CD14-positive monocyte (primary cell): ENCODE data around the gene RDH12. TPM values are rescaled to one million over a fixed set of nuclear protein-coding genes. Genes with fewer than 3 reads are reported as not detected.

Experiments used
- DNase-seq, 3 donors: peaks; one replicate each; pipeline ENCODE4 v3.0.0-alpha.2; 2011 to 2022
- H2AFZ ChIP-seq: 2 replicates; pipeline ENCODE4 v1.6.0; 2012; ENCODE audit warnings: mild to moderate bottlenecking, low read depth, low read length, inconsistent platforms; ENCODE audit not compliant: insufficient read depth, poor library complexity, severe bottlenecking
- H3K27ac ChIP-seq, 2 donors: 1 replicate in 1 of 2; 2 replicates in 1 of 2; pipeline ENCODE4 v1.5.1; 2012 to 2013; ENCODE audit warnings: low read length in 2 of 2, control low read depth in 1 of 2, inconsistent platforms in 1 of 2, low read depth in 1 of 2, mild to moderate bottlenecking in 1 of 2
- H3K27me3 ChIP-seq, 2 donors: one replicate each; pipeline versions ENCODE4 v1.6.0 to v1.6.1; 2011 to 2013; ENCODE audit warnings: low read length in 2 of 2; ENCODE audit not compliant: control insufficient read depth in 2 of 2, insufficient read depth in 2 of 2
- H3K36me3 ChIP-seq, 2 donors: replicated peaks in 1 of 2; 1 replicate in 1 of 2; 2 replicates in 1 of 2; pipeline versions ENCODE4 v1.5.1 to v1.6.1; 2012 to 2013; ENCODE audit warnings: low read length in 2 of 2, control low read depth in 1 of 2, inconsistent platforms in 1 of 2, mild to moderate bottlenecking in 1 of 2; ENCODE audit not compliant: insufficient read depth in 2 of 2, control insufficient read depth in 1 of 2
- H3K4me1 ChIP-seq, 2 donors: 1 replicate in 1 of 2; 2 replicates in 1 of 2; pipeline versions ENCODE4 v1.5.1 to v1.6.1; 2012 to 2013; ENCODE audit warnings: low read length in 2 of 2, control low read depth in 1 of 2, inconsistent platforms in 1 of 2, mild to moderate bottlenecking in 1 of 2, moderate library complexity in 1 of 2; ENCODE audit not compliant: insufficient read depth in 2 of 2, control insufficient read depth in 1 of 2
- H3K4me2 ChIP-seq: replicated peaks from 2 replicates; pipeline ENCODE3; 2012; ENCODE audit warnings: low read length, moderate library complexity, mild to moderate bottlenecking; ENCODE audit not compliant: poor library complexity, severe bottlenecking; ENCODE audit errors: extremely low read depth
- H3K4me3 ChIP-seq, 3 experiments: fragments of 200-600 bp in 1 of 3; sonication (generic) in 1 of 3; replicated peaks in 1 of 3; 1 replicate in 2 of 3; 2 replicates in 1 of 3; pipeline ENCODE4 v1.5.1; 2011 to 2013; ENCODE audit warnings: low read length in 3 of 3, mild to moderate bottlenecking in 3 of 3, control low read depth in 2 of 3, low read depth in 2 of 3, inconsistent platforms in 1 of 3, moderate library complexity in 1 of 3
- H3K79me2 ChIP-seq: 2 replicates; pipeline ENCODE4 v1.6.0; 2012; ENCODE audit warnings: mild to moderate bottlenecking, control low read depth, inconsistent platforms, low read length, moderate library complexity; ENCODE audit not compliant: insufficient read depth
- H3K9ac ChIP-seq: 2 replicates; pipeline ENCODE4 v1.6.0; 2017; ENCODE audit warnings: low read length, mild to moderate bottlenecking; ENCODE audit not compliant: insufficient read depth, poor library complexity, severe bottlenecking
- H3K9me3 ChIP-seq, 2 donors: replicated peaks in 1 of 2; 1 replicate in 1 of 2; 2 replicates in 1 of 2; pipeline versions ENCODE4 v1.5.1 to v1.6.1; 2012 to 2013; ENCODE audit warnings: low read length in 2 of 2, control low read depth in 1 of 2; ENCODE audit not compliant: control insufficient read depth in 1 of 2, insufficient read depth in 1 of 2
- H4K20me1 ChIP-seq: 2 replicates; pipeline ENCODE4 v1.6.0; 2012; ENCODE audit warnings: mild to moderate bottlenecking, low read length, control low read depth, moderate library complexity; ENCODE audit not compliant: insufficient read depth
- H3K27ac Mint-ChIP-seq, 7 donors: one replicate each; pipeline ENCODE4 v1.8.0; 2020; ENCODE audit warnings: mild to moderate bottlenecking in 7 of 7, mixed read lengths in 7 of 7, moderate library complexity in 6 of 7, inconsistent platforms in 2 of 7
- H3K27me3 Mint-ChIP-seq, 3 donors: one replicate each; pipeline ENCODE4 v1.8.0; 2021 to 2022; ENCODE audit warnings: low read depth in 3 of 3, mild to moderate bottlenecking in 3 of 3, mixed read lengths in 3 of 3, moderate library complexity in 3 of 3, inconsistent platforms in 1 of 3
- H3K36me3 Mint-ChIP-seq, 2 donors: one replicate each; pipeline ENCODE4 v1.8.0; 2020; ENCODE audit warnings: mixed read lengths in 2 of 2, inconsistent platforms in 1 of 2, mild to moderate bottlenecking in 1 of 2
- H3K4me1 Mint-ChIP-seq: one replicate; pipeline ENCODE4 v1.8.0; 2020; ENCODE audit warnings: mild to moderate bottlenecking, mixed read lengths
- H3K4me3 Mint-ChIP-seq, 2 donors: one replicate each; pipeline ENCODE4 v1.8.0; 2020; ENCODE audit warnings: mild to moderate bottlenecking in 2 of 2, mixed read lengths in 2 of 2, moderate library complexity in 1 of 2
- H3K9me3 Mint-ChIP-seq, 7 donors: one replicate each; pipeline ENCODE4 v1.8.0; 2020 to 2022; ENCODE audit warnings: mixed read lengths in 7 of 7, mild to moderate bottlenecking in 6 of 7, moderate library complexity in 6 of 7, inconsistent platforms in 2 of 7
- CTCF ChIP-seq: fragments of 200-600 bp; IDR thresholded peaks from one replicate; pipeline ENCODE4 v1.8.0; 2022; ENCODE audit warnings: antibody characterized with exemption, mild to moderate bottlenecking
- WGBS: methylation state at CpG from one replicate; pipeline ENCODE4 v1.1.5; 2013; ENCODE audit warnings: missing lambda C conversion rate; ENCODE audit not compliant: insufficient coverage; 5-methylcytosine and 5-hydroxymethylcytosine counted together
- intact Hi-C, 2 donors: fragments of 100-400 bp; cut with micrococcal nuclease; formaldehyde crosslinking; loops; one replicate each; pipeline versions ENCODE4 v1.15.0 to v1.15.1; 2023
- polyA plus RNA-seq, 3 donors: library from polyadenylated mRNA; depleted of rRNA in 1 of 3; unstranded in 2 of 3; stranded (reverse) in 1 of 3; fragments of 300-500 nt in 2 of 3; fragments of >200 nt in 1 of 3; fragmentation: Illumina TruSeq in 2 of 3; gene quantifications; 1 replicate in 2 of 3; 2 replicates in 1 of 3; pipeline ENCODE4 v1.2.3, GENCODE V29; 2012 to 2021

The RDH12 gene
- polyA plus RNA-seq, 3 donors, result 0.17 TPM; not detected in 2

DNA sequence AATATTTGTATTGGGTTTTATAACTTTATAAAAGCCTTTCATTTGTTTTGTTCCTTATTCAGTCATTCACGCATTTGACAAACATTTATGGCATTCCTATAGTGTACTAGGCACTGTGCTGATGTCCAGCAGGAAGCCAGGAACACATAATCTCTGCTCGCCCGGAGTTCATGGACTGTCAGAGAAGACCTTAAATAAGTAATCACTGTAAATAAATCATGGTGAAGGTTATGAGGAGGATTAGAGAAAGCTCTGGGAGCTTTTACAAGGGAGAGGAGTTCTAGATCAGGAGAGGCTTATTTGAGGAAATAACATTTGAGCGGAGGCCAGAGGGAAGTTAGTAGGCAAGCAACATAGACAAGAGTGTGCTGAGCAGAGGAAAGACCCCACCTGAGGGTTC is 4.7 kb upstream of the RDH12 start:
- peaks cover 0 to 6% (median 2%) of the 10 kb centered on the region in 3 donors for H3K27me3 Mint-ChIP-seq
- no peak for DNase-seq
- peak overlapping the region; percentile 44 for H2AFZ ChIP-seq
- H4K20me1 ChIP-seq, result peaks cover 6% of the 10 kb centered on the region
- peaks cover under 1 to 9% of the 10 kb centered on the region in 2 donors for H3K36me3 ChIP-seq
- H3K36me3 Mint-ChIP-seq, result peaks cover 5 to 9% of the 10 kb centered on the region in 2 donors
- no peak overlapping the region for H3K27ac ChIP-seq
- intact Hi-C loops, result loop anchor here in 1 of 2 donors (5.0 kb wide), 1 partner anchor 120 kb away; the partner anchor contains the start of genes RAD51B and ZFYVE26
- peaks cover 35% of the 10 kb centered on the region for H3K4me1 Mint-ChIP-seq
- H3K4me2 ChIP-seq, result no peak overlapping the region
- no peaks in the 10 kb centered on the region for H3K9me3 ChIP-seq
- H3K4me3 Mint-ChIP-seq, result no peak overlapping the region
- peaks cover 15% of the 10 kb centered on the region for H3K79me2 ChIP-seq
- no peak overlapping the region for H3K4me3 ChIP-seq
- peaks cover 33 to 46% of the 10 kb centered on the region in 2 donors for H3K4me1 ChIP-seq
- peak overlapping the region in 5 of 7 donors; percentile 18 to 82 (median 60) for H3K27ac Mint-ChIP-seq
- H3K27me3 ChIP-seq, result no peaks in the 10 kb centered on the region
- no peak overlapping the region for H3K9ac ChIP-seq
- 22% methylated on average over 1 of the region's 4 CpGs for WGBS
- TF ChIP-seq CTCF, result no peak
- peaks cover 0 to 4% (median 0%) of the 10 kb centered on the region in 7 donors for H3K9me3 Mint-ChIP-seq

GRCh38 chr14:67698179-67698578 is 3.5 kb upstream of the RDH12 start:
- Histone ChIP-seq H3K4me2 (no peak overlapping the region), H3K4me1 (peaks cover 33 to 47% of the 10 kb centered on the region in 2 donors), H3K79me2 (peaks cover 13% of the 10 kb centered on the region), H3K9me3 (no peaks in the 10 kb centered on the region), H3K4me3 (no peak overlapping the region), H3K27me3 (no peaks in the 10 kb centered on the region), H3K27ac (no peak overlapping the region), H2AFZ (no peak overlapping the region), H4K20me1 (peaks cover 6% of the 10 kb centered on the region), H3K36me3 (no peaks in the 10 kb centered on the region), H3K9ac (no peak overlapping the region)
- H3K4me3 Mint-ChIP-seq, result no peak overlapping the region
- DNase-seq, result no peak
- H3K4me1 Mint-ChIP-seq, result peaks cover 40% of the 10 kb centered on the region
- H3K27ac Mint-ChIP-seq, result no peak overlapping the region
- WGBS, result no CpG with 5 or more reads among the region's 1 CpG
- H3K9me3 Mint-ChIP-seq, result peaks cover 0 to 4% (median 0%) of the 10 kb centered on the region in 7 donors
- H3K27me3 Mint-ChIP-seq, result peaks cover 0 to 6% (median 2%) of the 10 kb centered on the region in 3 donors
- intact Hi-C loops, result loop anchor here in 1 of 2 donors (5.0 kb wide), 1 partner anchor 119 kb away; the partner anchor contains the start of genes RAD51B and ZFYVE26
- no peaks in the 10 kb centered on the region for H3K36me3 Mint-ChIP-seq
- TF ChIP-seq CTCF, result no peak
